ENCODE measurements around the gene SERPINB4.

Gene SERPINB4

GRCh38 chr18:63626431-63626830, 17.6 kb downstream of the SERPINB4 start:
- DNase-seq, result no peak

GRCh38 chr18:63624863-63625262, 19.2 kb downstream of the SERPINB4 start:
- DNase-seq, result no peak

- no peak for DNase-seq
Measured at GRCh38 chr18:63619661-63620060, 24.4 kb downstream of the SERPINB4 start.

- no peak for DNase-seq
Measured at GRCh38 chr18:63617915-63618234, 26.2 kb downstream of the SERPINB4 start.

- DNase-seq, result no peak
Measured at GRCh38 chr18:63617049-63617914, 26.8 kb downstream of the SERPINB4 start.

- DNase-seq, result no peak
Measured at GRCh38 chr18:63613420-63613819, 30.6 kb downstream of the SERPINB4 start.

- no peak for DNase-seq
Measured at GRCh38 chr18:63606526-63606925, 37.5 kb downstream of the SERPINB4 start.

GRCh38 chr18:63604791-63605567, 39.1 kb downstream of the SERPINB4 start:
- DNase-seq, result no peak

GRCh38 chr18:63603772-63604171, 40.3 kb downstream of the SERPINB4 start:
- no peak for DNase-seq

GRCh38 chr18:63603355-63603754, 40.7 kb downstream of the SERPINB4 start:
- DNase-seq, result no peak

- no peak for DNase-seq
Measured at GRCh38 chr18:63596964-63597363, 47.1 kb downstream of the SERPINB4 start.

- no peak for DNase-seq
Measured at GRCh38 chr18:63592471-63592870, 51.6 kb downstream of the SERPINB4 start.

- DNase-seq, result no peak
Measured at GRCh38 chr18:63591725-63592124, 52.3 kb downstream of the SERPINB4 start.

- no peak for DNase-seq
Measured at GRCh38 chr18:63590966-63591695, 52.9 kb downstream of the SERPINB4 start.

GRCh38 chr18:63590373-63590772, 53.7 kb downstream of the SERPINB4 start:
- no peak for DNase-seq

- DNase-seq, result no peak
Measured at GRCh38 chr18:63588909-63589308, 55.1 kb downstream of the SERPINB4 start.
